RWPE1 (cell line): Measurements from ENCODE around the gene MYL5.

Experiments
- CTCF ChIA-PET: fragments of 350-600 bp; sonication (Branson Sonifier 250); formaldehyde crosslinking; extraction: SDS; loops from one replicate; lab custom pipeline; 2021; lab: Yijun Ruan, JAX
- POLR2A ChIA-PET: fragments of 400-600 bp; formaldehyde crosslinking; extraction: SDS; loops from one replicate; lab custom pipeline; 2020; ENCODE audit warnings: antibody characterized with exemption; ENCODE audit not compliant: low non-redundant PET; lab: Yijun Ruan, JAX
- DNase-seq: peaks from one replicate; pipeline ENCODE4 v3.0.0; 2012; ENCODE audit warnings: low spot score
- H3K27ac ChIP-seq: fragments of 450-650 bp; 2 replicates; pipeline ENCODE4 v1.5.1; 2017
- CTCF ChIP-seq: fragments of 450-650 bp; conservative IDR thresholded peaks from 2 replicates; pipeline ENCODE4 v1.5.1; 2017; ENCODE audit warnings: low read depth, mild to moderate bottlenecking

The MYL5 gene

DNA sequence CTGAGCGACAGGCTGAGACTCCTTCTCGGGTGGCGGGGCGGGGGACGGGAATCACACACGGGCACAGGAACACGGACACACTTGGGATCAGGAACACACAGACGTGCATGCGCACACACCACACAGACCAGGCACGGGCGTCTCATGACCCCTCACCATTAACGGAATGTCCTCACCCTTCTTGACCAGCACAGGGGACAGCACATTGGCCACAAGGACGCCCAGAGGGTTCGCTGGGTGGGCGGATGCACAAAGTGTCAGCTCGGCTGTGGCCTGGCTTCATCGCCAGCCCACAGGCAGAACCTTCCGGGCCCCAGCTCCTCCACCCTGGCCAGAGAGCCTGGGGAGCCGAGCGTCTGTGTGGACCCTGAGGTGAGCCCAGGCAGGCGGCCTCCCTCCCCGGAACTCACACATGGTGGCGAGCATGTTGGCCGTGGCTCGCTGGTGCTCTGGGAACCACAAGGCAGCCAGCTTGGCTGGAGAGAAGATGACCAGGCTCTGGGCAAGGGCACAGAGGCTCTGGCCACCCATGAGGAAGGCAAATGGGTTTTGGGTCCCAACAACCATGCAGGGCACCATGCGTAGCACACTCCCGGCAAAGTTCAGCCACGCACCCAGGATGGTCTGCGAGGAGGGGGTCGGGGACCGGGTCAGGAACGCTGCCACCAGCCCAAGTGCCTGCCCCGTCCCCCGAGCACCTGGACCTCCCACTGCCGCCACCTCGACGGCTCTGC is 11.5 kb downstream of the MYL5 start:
- CTCF ChIA-PET: no interaction called here
- peak overlapping the region; percentile 77; the same call in 1 of the 2 replicates for H3K27ac ChIP-seq
- TF ChIP-seq CTCF: no peak
- POLR2A ChIA-PET: no interaction called here
- no peak for DNase-seq

DNA sequence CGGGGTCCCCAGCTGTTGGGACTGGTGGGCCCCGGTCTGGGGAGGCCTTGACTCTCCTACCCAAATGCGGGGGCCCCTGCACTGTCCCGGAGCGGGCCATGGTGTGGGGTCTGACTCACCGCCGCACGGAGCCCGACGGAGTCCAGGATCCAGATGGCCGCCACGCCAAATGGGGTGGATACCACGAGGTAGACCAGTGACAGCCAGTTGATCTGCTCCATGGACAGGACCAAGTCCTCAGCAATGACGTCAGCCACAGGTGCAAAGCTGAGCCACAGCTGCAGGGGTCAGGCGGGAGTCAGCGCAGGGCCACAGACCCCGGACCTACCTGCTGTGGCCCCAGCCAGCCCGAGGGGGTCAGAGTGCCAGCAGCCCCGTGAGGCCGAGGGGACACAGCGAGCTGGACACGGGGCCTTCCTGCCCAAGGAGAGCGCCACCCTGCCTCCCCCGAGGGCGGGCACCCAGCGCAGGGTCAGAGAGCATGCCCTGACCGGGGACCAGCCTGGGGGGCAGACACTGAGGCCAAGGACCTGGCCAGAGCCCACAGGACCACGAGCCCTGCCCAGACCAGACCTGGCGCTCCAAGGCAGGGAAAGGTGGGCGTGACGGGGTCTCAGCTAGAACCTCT is 12.2 kb downstream of the MYL5 start:
- ChIA-PET CTCF (no interaction called here), POLR2A (no interaction called here)
- peak overlapping the region; percentile 77 for H3K27ac ChIP-seq
- TF ChIP-seq CTCF: no peak
- DNase-seq: no peak

GRCh38 chr4:687048-687970 is 13.0 kb downstream of the MYL5 start:
- CTCF ChIA-PET: no interaction called here
- H3K27ac ChIP-seq: peak overlapping the region; percentile 77
- no peak for TF ChIP-seq CTCF
- POLR2A ChIA-PET: no interaction called here
- peak; percentile 83 for DNase-seq

GRCh38 chr4:687971-688853 is 13.9 kb downstream of the MYL5 start:
- TF ChIP-seq CTCF: no peak
- H3K27ac ChIP-seq: peak overlapping the region; percentile 77
- DNase-seq: no peak
- POLR2A ChIA-PET: no interaction called here
- CTCF ChIA-PET: no interaction called here

DNA sequence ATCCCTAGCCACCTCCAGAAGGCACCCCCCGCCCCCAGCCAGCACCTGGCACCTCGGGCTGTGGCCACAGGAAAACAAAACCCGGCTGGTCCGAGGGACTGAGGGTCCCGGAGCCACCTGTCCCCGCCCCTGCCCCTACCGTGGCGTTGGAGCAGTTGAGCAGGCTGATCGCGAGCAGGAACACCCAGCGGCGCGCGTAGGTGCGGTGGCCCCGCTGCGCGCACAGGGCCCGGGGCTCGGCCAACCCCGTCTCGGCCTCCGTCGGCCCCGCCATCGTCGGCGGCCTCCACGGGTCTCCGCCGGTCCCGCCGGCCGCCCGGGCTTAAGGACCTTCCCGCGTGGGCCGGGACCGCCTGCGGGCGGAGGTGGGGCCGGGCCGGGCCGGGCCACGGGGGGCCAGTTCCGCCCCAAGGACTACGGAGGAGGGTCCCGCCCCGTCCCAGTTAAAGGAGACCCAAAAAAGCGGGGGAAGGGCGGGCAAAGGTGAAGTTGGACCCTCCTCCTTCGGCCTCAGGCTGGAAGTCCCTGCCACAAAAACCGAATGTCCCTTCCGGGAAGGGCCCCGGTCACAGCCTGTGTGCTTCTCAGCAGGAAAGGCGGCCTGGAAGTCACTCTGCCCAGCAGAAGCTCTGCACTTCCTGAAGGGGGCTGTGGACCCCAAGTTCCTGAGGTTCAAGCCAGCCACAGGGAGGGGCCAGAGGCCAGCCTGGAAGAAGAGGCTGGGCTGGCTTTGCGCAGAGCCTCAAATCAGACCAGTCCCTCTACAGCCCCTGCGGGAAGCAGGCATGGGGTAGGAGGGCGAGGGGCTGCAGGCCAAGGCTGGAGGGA is 14.7 kb downstream of the MYL5 start, which contains the start of gene SLC49A3:
Gene SLC49A3 (minus strand): TSS at position 298 of the 828 bp plus-strand sequence. CDS start 24 bp downstream, at position 274.
- TF ChIP-seq CTCF: no peak
- no peak for DNase-seq
- POLR2A ChIA-PET: no interaction called here
- peak within 1 kb of the TSS; percentile 77 for H3K27ac ChIP-seq
- CTCF ChIA-PET: no interaction called here
